Activated CD4-positive, CD25-positive, alpha-beta regulatory T cell (primary cell): ENCODE results near the gene SVOP.
A peak's percentile ranks its signal among the peaks of the same experiment; 100 is the strongest.
"Not testable (repeated sequence)": the region's sequence is repeated elsewhere in the genome, so short reads cannot be mapped to it uniquely, and the experiment has no call there.

Experiments
- DNase-seq, 4 experiments: peaks; one replicate each; lab custom pipeline; 2025; lab: John Stamatoyannopoulos, UW

SVOP gene

GRCh38 chr12:108888031-108888430 is 132.8 kb downstream of the SVOP start:
- DNase-seq = no peak

- no peak for DNase-seq
Observed at GRCh38 chr12:108886873-108887629, 133.8 kb downstream of the SVOP start.

- DNase-seq = peak; percentile 24 to 55 (median 34)
Observed at GRCh38 chr12:108884116-108885012, 136.5 kb downstream of the SVOP start.

GRCh38 chr12:108881953-108882352 is 138.9 kb downstream of the SVOP start:
- no peak for DNase-seq

- DNase-seq = no peak
Observed at GRCh38 chr12:108879615-108880254, 141.1 kb downstream of the SVOP start, which contains the start of gene DAO. Gene DAO, plus strand, starts transcription at chr12:108880092. Its CDS starts 4,915 bp downstream, at chr12:108885007.

GRCh38 chr12:108876550-108876949 is 144.3 kb downstream of the SVOP start:
- no peak for DNase-seq

GRCh38 chr12:108875682-108876361 is 145.0 kb downstream of the SVOP start:
- DNase-seq = no peak

GRCh38 chr12:108875280-108875679 is 145.6 kb downstream of the SVOP start:
- no peak for DNase-seq

GRCh38 chr12:108868781-108869180 is 152.1 kb downstream of the SVOP start:
- no peak for DNase-seq

- DNase-seq = not testable (repeated sequence)
Observed at GRCh38 chr12:108866083-108866482, 154.8 kb downstream of the SVOP start.

- no peak for DNase-seq
Observed at GRCh38 chr12:108865169-108865568, 155.7 kb downstream of the SVOP start.

GRCh38 chr12:108862588-108862959 is 158.3 kb downstream of the SVOP start:
- DNase-seq = no peak

- DNase-seq = no peak
Observed at GRCh38 chr12:108861878-108862587, 158.8 kb downstream of the SVOP start.

GRCh38 chr12:108860443-108860842 is 160.4 kb downstream of the SVOP start:
- no peak for DNase-seq

- no peak for DNase-seq
Observed at GRCh38 chr12:108859923-108860291, 161.0 kb downstream of the SVOP start.

- not testable (repeated sequence) for DNase-seq
Observed at GRCh38 chr12:108859141-108859922, 161.5 kb downstream of the SVOP start.

- no peak for DNase-seq
Observed at GRCh38 chr12:108858311-108859074, 162.4 kb downstream of the SVOP start.
